Gastrocnemius medialis (tissue), 4 donors: Measurements from ENCODE around the gene ALK.

Experiments
- CTCF ChIP-seq, 5 experiments: fragments of 450-650 bp in 3 of 5; fragments of 200-600 bp in 2 of 5; sonication (generic) in 2 of 5; IDR thresholded peaks in 4 of 5; conservative IDR thresholded peaks in 1 of 5; 1 replicate in 4 of 5; 2 replicates in 1 of 5; pipeline ENCODE4 v1.5.1; 2016 to 2019; ENCODE audit warnings: antibody characterized with exemption in 5 of 5, mild to moderate bottlenecking in 3 of 5, moderate library complexity in 3 of 5
- POLR2A ChIP-seq, 2 donors: fragments of 450-650 bp; IDR thresholded peaks; one replicate each; pipeline ENCODE4 v1.6.1; 2017; ENCODE audit warnings: antibody characterized with exemption in 2 of 2, mild to moderate bottlenecking in 2 of 2, moderate library complexity in 2 of 2

- TF ChIP-seq CTCF (IDR thresholded peaks at IDR 0.05 in 4 of 5, conservative IDR thresholded peaks at IDR 0.05 in 1 of 5) (no peak), POLR2A (IDR thresholded peaks at IDR 0.05) (no peak)
These were observed 333.8 kb downstream of the ALK start for GRCh38 chr2:29587402-29588190.
